ENCODE measurements around the gene NOL4L.

The NOL4L gene

DNA sequence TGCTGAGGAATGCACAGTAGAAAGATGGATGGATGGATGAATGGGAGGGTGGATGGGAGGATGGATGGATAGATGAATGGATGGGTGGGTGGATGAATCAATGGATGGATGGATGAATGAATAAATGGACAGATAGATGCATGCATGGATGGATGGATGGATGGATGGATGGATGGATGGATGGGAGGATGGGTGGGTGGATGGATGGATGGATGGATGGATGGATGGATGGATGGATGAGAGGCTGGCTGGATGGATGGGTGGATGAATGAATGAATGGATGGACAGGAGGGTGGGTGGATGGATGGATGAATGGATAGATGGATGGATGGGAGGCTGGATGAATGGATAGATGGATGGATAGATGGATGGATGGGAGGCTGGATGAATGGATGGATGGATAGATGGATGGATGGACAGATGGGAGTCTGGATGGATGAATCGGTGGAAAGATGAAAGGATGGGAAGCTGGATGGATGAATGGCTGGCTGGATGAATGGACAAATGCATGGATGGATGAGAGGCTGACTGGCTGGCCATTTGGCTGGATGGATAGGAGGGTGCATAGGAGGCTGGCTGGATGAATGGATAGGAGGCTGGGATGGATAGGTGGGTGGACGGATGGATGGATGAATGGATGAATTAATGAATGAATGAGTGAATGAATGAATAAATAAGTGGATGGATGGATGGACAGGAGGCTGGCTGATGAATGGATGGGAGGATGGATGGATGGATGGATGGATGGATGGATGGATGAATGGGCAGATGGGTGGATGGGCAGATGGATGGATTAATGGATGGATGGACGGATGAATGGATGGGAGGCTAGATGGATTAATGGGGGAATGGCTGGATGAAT lies 28.3 kb upstream of the NOL4L start:
- in situ Hi-C loops (cut with MboI; ENCODE audit: low sequenced_read_pairs) = no loop called here

- in situ Hi-C loops (cut with MboI; ENCODE audit: low sequenced_read_pairs) = no loop called here
Observed at GRCh38 chr20:32612351-32613191, 27.4 kb upstream of the NOL4L start.

DNA sequence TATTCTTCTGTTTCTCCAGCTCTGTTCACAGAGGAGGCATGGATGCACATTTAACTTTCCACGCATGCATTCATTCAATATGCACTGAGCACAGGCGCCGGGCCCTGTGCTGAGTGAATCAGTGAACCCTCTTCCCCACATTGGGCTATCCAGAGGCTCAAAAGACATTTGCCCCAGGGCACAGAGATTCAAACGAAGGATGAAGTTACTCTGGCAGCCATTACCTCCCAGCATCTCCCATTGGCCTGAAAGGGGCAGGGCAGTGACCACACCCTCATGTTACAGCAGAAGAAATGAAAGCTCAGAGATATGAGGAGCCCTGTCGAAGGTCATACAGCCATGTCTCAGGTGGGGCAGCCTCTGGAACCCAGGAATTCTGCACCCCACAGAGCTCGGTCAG lies 26.7 kb upstream of the NOL4L start:
- in situ Hi-C loops (cut with MboI; ENCODE audit: low sequenced_read_pairs) = no loop called here

DNA sequence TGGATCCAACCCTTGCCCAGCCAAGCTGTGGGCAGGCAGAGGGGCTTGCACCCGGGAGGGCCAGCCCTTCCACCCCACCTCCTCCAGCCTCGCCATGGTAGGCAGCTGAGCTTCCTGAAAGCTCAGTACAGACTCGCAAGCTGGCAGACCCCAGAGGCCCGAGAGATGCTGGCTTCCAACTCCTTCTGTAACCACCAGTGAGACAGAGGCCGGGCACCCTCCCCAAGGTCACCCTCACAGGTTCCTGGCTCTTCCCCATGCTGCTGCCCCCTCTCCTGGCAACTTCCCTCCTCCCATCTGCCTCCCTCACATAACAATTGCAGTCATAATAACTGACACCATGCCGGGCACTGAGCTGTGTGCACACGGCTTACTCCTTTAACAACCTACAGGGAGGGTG lies 26.2 kb upstream of the NOL4L start:
- in situ Hi-C loops (cut with MboI; ENCODE audit: low sequenced_read_pairs) = no loop called here

DNA sequence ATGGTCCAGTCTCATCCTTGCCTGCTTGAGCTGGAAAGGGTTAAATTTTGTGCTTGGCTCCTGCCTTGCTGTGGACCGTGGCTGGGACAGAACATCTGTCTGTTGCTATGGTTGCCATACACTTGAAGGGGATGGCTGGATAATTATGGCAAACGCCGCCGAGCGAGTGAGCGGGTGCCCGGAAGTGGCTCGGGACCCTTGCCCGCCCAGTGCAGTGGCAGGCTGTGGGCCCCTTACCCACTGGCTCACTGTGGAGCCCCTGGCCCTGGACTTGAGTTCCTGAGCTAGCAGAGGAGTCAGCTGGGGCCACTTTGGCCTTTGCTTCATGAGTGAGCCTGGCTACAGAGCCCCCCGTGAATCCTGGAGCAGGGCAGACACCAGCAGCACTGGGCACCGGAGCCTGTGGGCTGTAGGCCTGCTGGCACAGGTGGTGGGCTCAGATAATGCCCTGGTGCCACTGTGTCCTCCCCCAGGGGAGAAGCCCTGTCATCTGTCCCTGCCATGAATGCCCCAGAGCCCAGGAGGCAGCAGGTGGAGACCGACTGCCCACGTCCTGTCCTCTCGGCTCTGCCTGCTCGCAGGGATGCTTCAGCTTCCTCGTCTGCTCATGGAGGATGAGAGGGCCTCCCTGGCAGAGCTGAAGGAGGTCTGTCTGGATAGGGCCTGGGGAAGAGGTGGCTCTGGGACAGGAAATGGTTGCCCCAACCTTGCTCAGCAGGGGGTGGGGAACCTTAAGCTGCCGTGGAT lies 25.5 kb upstream of the NOL4L start:
- in situ Hi-C loops (cut with MboI; ENCODE audit: low sequenced_read_pairs) = no loop called here

- in situ Hi-C loops (cut with MboI; ENCODE audit: low sequenced_read_pairs) = no loop called here
Observed at GRCh38 chr20:32609993-32610392, 24.9 kb upstream of the NOL4L start.

DNA sequence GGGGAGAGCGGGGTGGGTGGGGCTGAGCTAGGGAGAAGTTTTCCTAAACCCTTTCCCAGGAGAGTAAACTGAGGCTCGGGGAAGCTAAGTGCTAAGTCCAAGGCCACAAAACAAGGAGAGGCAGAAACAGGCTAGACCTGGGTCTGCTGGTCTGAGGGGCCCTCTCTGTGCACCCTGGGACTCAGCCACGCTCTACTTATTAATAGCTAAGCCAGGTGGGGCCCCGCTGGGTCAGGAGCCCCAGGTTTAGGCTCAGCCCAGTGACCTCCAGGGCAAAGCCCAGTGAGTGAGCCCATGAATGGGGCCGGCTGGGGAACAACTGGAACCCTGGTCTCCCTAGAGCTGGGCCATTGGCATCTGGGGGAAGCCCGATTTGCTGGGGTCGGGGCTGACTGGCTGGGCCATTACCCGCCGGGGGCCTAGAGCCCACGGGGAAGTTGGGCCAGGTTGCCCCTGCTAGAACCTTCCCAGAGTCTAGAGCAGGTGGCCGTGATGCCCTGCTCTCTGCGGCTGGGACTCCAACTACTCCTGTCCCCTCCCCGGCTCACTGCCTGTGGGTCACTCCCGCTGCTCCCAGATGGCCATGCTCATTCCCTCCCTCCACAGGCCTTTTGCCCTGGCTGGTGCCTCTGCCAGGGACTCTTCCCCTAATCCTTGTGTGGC lies 24.1 kb upstream of the NOL4L start:
- in situ Hi-C loops (cut with MboI; ENCODE audit: low sequenced_read_pairs) = no loop called here

GRCh38 chr20:32608664-32609015 lies 23.5 kb upstream of the NOL4L start:
- in situ Hi-C loops (cut with MboI; ENCODE audit: low sequenced_read_pairs) = no loop called here

DNA sequence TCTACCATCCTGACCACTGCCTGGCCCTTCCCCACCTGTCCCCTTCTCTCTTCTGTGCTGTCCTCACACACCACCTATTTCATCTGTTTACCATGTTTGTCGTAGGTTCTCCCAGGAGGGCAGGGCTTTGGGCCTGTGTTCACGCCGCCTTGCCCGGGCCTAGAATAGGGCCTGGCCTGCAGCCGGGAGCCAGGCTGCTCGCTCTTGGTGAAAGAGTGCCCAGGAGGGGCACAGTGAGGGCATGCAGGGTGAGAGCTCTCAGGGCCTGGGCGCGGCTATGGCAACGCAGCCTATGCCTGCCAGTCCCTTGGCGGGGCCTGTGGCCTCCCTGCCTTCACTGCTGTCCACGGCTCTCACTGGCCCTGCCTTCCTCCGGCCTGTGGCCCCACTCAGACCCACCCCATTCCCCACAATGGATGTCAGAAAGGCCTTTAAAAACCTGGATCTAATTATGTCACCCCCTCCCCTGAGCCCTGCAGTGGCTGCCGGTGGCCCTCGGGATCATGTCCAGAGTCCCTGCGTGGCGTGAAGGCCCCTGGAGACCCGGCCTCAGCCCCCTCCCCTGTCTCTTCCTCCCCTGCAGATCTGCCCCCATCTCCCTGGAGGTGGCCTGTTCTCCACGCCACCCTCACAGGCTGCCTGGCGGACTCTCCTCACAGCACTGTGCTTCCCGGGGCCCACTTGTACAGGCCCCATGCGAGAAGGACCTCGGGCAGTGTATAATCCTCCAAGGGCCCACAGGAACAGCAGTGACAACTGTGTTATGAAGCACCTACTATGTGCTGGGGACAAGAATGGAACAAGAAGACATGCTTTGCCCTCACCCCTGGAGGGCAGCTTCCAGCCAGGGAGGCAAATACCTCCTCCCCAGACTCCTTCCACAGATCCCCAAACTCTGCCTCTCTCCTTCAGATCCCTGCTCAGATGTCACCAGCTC lies 22.9 kb upstream of the NOL4L start:
- in situ Hi-C loops (cut with MboI; ENCODE audit: low sequenced_read_pairs) = no loop called here

DNA sequence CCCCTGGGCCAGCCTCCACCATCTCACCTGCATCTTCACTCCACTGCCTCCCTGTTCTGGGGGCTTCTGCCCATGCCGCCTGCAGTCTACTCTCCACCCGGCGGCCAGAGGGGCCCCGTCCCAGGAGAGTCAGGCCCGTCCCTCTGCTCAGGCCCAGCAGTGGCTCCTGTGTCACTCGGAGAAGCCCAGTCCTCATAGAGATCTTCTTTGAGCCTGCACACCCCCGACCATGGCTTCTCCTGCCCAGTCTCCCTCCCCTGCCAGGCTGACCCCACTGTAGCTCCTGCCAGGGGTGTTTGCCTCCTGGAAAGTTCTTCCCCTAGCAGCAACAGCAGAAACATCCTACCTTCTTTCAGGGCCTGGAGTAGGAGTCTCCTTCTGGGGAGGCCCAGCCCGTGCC lies 22.2 kb upstream of the NOL4L start:
- in situ Hi-C loops (cut with MboI; ENCODE audit: low sequenced_read_pairs) = no loop called here

- in situ Hi-C loops (cut with MboI; ENCODE audit: low sequenced_read_pairs) = no loop called here
Observed at GRCh38 chr20:32606790-32607189, 21.7 kb upstream of the NOL4L start.

GRCh38 chr20:32606107-32606506 lies 21.0 kb upstream of the NOL4L start:
- in situ Hi-C loops (cut with MboI; ENCODE audit: low sequenced_read_pairs) = no loop called here

- in situ Hi-C loops (cut with MboI; ENCODE audit: low sequenced_read_pairs) = no loop called here
Observed at GRCh38 chr20:32605167-32605656, 20.1 kb upstream of the NOL4L start.

- in situ Hi-C loops (cut with MboI; ENCODE audit: low sequenced_read_pairs) = no loop called here
Observed at GRCh38 chr20:32603046-32603726, 18.1 kb upstream of the NOL4L start.

GRCh38 chr20:32602273-32602672 lies 17.1 kb upstream of the NOL4L start:
- in situ Hi-C loops (cut with MboI; ENCODE audit: low sequenced_read_pairs) = no loop called here

- in situ Hi-C loops (cut with MboI; ENCODE audit: low sequenced_read_pairs) = no loop called here
Observed at GRCh38 chr20:32600681-32601237, 15.6 kb upstream of the NOL4L start.

DNA sequence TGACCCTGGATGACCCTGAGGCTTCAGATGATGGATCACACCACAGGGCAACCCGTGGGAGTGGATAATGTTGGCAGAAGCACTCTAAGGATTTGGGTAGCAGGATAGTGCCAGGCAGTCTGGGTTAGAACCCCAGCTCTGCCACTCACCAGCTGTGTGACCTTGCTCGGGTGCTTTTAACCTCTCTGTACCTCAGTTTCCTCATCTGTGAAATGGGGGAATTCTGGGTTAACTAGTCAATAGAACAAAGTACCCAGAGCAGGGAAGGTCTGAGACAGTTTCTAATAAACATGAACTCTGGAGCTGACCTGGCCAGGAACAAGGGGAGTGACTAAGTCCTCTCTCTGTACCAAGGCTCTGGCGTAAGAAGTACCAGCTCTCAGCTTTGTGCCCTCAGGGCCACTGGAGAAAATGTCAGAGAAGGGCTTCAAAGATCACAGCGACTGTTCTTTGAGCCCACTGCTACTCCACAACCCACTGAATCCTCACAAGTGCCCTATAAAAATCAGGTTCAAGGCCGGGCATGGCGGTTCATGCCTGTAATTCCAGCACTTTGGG lies 14.7 kb upstream of the NOL4L start:
- in situ Hi-C loops (cut with MboI; ENCODE audit: low sequenced_read_pairs) = no loop called here

- in situ Hi-C loops (cut with MboI; ENCODE audit: low sequenced_read_pairs) = no loop called here
Observed at GRCh38 chr20:32598606-32599005, 13.5 kb upstream of the NOL4L start.

Data from HL-60/S4 (cell line).